HG02642 (cell line): Measurements from ENCODE around the gene IL1RL2.

Experiments used
- ATAC-seq: cut with Tn5 transposase; IDR thresholded peaks from one replicate; pipeline ENCODE4 v1.9.1; 2021; ENCODE audit warnings: mild to moderate bottlenecking; ENCODE audit not compliant: unreplicated experiment, poor library complexity

IL1RL2 gene

DNA sequence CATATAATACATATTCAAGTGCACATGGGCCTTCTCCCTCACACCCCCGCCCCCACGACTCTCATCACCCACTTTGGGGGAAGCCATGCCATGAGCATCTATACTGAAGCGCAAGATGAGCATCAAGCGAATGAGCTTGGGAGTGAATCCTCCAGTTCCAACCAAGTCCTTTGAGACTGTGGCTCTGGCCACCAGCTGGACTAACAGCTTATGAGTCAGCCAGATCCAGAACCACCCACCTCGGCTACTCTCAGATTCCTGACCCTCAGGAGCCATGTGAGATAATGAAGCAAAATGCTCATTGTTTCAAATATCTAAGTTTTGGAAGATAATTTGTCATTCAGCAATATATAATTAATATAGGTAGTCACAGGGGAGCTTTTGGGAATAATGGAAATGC, 102.3 kb downstream of the IL1RL2 start:
- ATAC-seq, result no peak
